ENCODE data around the gene RENBP.

RENBP gene

GRCh38 chrX:153954558-153955227, 10.2 kb upstream of the RENBP start:
- Histone ChIP-seq H3K4me3 (ENCODE audit: low read depth, low read length) (no peak overlapping the region), H3K27ac (ENCODE audit: extremely low read depth, low read depth, low read length) (no peak overlapping the region), H3K9me3 (ENCODE audit: control insufficient read depth, insufficient read depth, low read depth, low read length) (no peaks in the 10 kb centered on the region), H3K36me3 (ENCODE audit: control insufficient read depth in 2 of 2, insufficient read depth in 1 of 2, low read length in 2 of 2) (peaks cover 30 to 100% of the 10 kb centered on the region in 2 experiments), H3K4me1 (ENCODE audit: control insufficient read depth, insufficient read depth, low read length) (no peaks in the 10 kb centered on the region; the same call in 1 of the 2 replicates)
- POLR2A ChIA-PET = no interaction called here
- CTCF ChIA-PET = interaction anchor here (1.0 kb wide), 1 partner anchor 31 kb away, joined by 3 read pairs; no protein-coding TSS in a partner anchor
- peak; percentile 92 for TF ChIP-seq HIC1 (tag by site-specific recombination; IDR thresholded peaks at IDR 0.05)
- no peak for TF ChIP-seq ZNF677 (tag by site-specific recombination; IDR thresholded peaks at IDR 0.05)
- no peak for TF ChIP-seq ZNF624 (tag by site-specific recombination; IDR thresholded peaks at IDR 0.05)
- TF ChIP-seq ZNF600 (tag by site-specific recombination; IDR thresholded peaks at IDR 0.05) = peak; percentile 43; the same call in 1 of the 2 replicates

- ChIA-PET POLR2A (interaction anchor here (1.1 kb wide), 1 partner anchor 17 kb away, joined by 5 read pairs; no protein-coding TSS in a partner anchor), CTCF (interaction anchor here (0.7 to 10.9 kb wide), 8 partner anchors 10 to 190 kb away, joined by 3 to 267 read pairs (median 4); partner anchors contain the start of genes ARHGAP4, NAA10 and PLXNB3)
- Histone ChIP-seq H3K27ac (ENCODE audit: extremely low read depth, low read depth, low read length) (peak overlapping the region; percentile 36; the same call in 1 of the 2 replicates), H3K4me3 (ENCODE audit: low read depth, low read length) (no peak overlapping the region), H3K36me3 (ENCODE audit: control insufficient read depth in 2 of 2, insufficient read depth in 1 of 2, low read length in 2 of 2) (peaks cover 31 to 99% of the 10 kb centered on the region in 2 experiments), H3K4me1 (ENCODE audit: control insufficient read depth, insufficient read depth, low read length) (no peaks in the 10 kb centered on the region; the same call in 1 of the 2 replicates), H3K9me3 (ENCODE audit: control insufficient read depth, insufficient read depth, low read depth, low read length) (no peaks in the 10 kb centered on the region)
- peak; percentile 91 for TF ChIP-seq HIC1 (tag by site-specific recombination; IDR thresholded peaks at IDR 0.05)
- 0 out of 2 replicates have a peak, but pooled peaks have one; percentile 1 for TF ChIP-seq SCRT2 (tag by site-specific recombination; IDR thresholded peaks at IDR 0.05)
- TF ChIP-seq CTCF (tag by site-specific recombination; IDR thresholded peaks at IDR 0.05) = peak; percentile 61; the same call in 1 of the 2 replicates
- no peak for TF ChIP-seq GLIS1 (tag by site-specific recombination; IDR thresholded peaks at IDR 0.05)
- no peak for TF ChIP-seq SP7 (tag by site-specific recombination; IDR thresholded peaks at IDR 0.05)
- no peak for TF ChIP-seq ZNF221 (tag by site-specific recombination; IDR thresholded peaks at IDR 0.05; ENCODE audit: borderline replicate concordance)
- 0 out of 2 replicates have a peak, but pooled peaks have one; percentile 26 for TF ChIP-seq PBX3 (CRISPR knock-in tag; IDR thresholded peaks at IDR 0.05)
- TF ChIP-seq ZFP37 (tag by site-specific recombination; IDR thresholded peaks at IDR 0.05) = 0 out of 2 replicates have a peak, but pooled peaks have one; percentile 2
Observed at GRCh38 chrX:153953892-153954557, 9.6 kb upstream of the RENBP start.
